ENCODE measurements around the gene FBXO15.

FBXO15 gene, protein sequence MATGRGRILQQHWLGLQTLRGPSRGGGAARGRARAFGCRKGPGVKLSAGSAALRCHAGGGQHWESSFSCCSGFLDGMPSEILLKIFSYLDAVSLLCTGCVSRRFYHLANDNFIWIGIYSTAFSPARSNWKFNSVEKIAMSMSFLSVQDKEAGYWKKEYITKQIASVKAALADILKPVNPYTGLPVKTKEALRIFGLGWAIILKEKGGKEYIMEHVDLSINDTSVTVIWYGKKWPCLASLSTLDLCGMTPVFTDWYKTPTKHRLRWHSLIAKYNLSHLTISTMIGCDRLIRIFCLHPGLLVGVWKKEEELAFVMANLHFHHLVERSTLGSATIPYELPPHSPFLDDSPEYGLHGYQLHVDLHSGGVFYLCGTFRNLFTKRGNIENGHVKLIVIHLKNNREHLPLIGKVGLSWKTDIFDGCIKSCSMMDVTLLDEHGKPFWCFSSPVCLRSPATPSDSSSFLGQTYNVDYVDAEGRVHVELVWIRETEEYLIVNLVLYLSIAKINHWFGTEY

GRCh38 chr18:74147779-74148542 lies at the start of gene FBXO15, which contains the start of gene TIMM21:
Gene FBXO15 (minus strand): TSS chr18:74147834. CDS start chr18:74147785, 49 bp downstream.
Gene TIMM21 (plus strand): TSS chr18:74148523. CDS start chr18:74148809, 286 bp downstream.
- DNase-seq (ENCODE audit: extremely low read depth in 1 of 2, low read depth in 1 of 2): peak; percentile 90 to 94

- DNase-seq (ENCODE audit: extremely low read depth in 1 of 2, low read depth in 1 of 2): peak; percentile 14 to 19
These were observed 48.8 kb upstream of the FBXO15 start for GRCh38 chr18:74196220-74197119.

DNA sequence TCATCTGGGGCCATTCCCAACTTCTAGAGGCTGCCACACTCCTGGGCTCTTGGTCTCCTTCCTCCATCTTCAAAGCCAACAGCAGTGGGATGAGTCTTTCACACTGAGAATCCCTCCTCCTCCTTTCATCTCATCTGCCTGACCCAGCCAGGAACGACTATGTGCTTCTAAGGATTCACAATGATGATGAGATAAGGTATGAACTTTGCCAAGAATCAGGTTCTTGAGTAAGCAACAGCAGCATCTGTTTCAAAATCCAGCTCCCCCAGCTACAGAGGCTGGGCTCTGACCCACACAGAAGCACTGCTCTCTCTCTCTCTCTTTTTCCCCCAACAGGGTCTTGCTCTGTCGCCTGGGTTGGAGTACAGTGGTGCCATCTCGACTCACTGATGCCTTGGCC lies 47.1 kb upstream of the FBXO15 start:
- DNase-seq (ENCODE audit: extremely low read depth in 1 of 2, low read depth in 1 of 2): no peak

GRCh38 chr18:74191577-74191976 lies 43.9 kb upstream of the FBXO15 start:
- DNase-seq (ENCODE audit: extremely low read depth in 1 of 2, low read depth in 1 of 2): no peak

DNA sequence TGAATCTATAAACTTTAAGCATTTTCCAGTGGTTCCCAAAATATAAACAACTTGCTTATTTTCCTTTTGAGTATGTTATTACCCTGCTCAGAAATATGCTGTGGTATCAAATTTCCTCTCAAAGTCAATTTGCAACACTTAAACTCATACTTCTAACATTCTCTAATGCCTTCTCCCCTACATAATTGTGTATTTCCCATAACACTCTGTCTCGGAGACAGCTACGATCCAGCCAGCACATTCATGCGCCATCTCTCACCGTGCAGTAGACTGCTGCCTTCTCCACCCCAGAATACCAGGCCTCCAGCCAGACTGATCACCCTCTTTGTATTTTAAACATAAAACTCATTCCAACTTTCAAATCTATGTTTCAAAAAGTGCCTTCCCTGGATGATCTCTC lies 42.5 kb upstream of the FBXO15 start:
- DNase-seq (ENCODE audit: extremely low read depth in 1 of 2, low read depth in 1 of 2): no peak

- DNase-seq (ENCODE audit: extremely low read depth in 1 of 2, low read depth in 1 of 2): no peak
These were observed 39.0 kb upstream of the FBXO15 start for GRCh38 chr18:74186661-74187060.

GRCh38 chr18:74185860-74186259 lies 38.2 kb upstream of the FBXO15 start:
- DNase-seq (ENCODE audit: extremely low read depth in 1 of 2, low read depth in 1 of 2): no peak

DNA sequence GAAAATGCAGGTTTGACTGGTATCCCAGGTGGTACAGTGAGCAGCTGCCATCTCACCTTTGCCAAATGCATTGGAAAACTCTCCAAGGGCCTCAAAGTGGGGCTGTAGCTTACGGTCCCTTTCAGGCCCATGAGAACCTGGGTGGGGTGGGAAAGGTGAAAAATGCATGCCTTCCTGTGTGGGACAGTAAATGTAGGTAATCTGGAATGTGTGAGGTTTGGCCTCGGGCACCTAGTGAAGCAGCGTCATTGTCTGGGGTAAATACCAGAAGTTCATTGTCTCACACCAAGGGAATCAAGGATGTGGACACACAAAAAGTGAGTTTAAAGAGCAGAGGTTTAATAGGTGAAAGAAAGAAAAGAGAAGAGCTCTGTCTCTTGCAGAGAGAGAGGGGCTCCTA lies 37.2 kb upstream of the FBXO15 start:
- DNase-seq (ENCODE audit: extremely low read depth in 1 of 2, low read depth in 1 of 2): no peak

GRCh38 chr18:74183130-74183529 lies 35.5 kb upstream of the FBXO15 start:
- DNase-seq (ENCODE audit: extremely low read depth in 1 of 2, low read depth in 1 of 2): no peak

DNA sequence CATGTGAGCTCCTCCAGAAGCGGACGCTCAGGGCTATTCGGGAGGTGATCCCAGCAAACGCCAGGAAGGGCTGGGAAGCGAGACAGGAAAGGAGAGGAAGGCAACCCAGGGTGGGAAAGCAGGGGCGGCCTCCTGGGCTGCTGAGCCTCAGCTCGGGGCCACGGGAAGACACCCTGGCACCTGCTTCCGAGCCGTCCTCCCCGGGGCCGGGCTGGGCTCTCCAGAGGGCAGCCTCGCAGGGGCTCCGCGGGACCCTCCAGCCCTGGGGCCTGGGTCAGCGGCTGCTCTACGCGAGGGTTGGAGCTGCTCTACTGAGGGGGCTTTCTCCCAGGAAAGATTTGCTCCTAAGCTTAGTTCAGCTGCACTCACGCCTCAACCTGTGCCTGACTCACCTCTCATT lies 34.7 kb upstream of the FBXO15 start:
- DNase-seq (ENCODE audit: extremely low read depth in 1 of 2, low read depth in 1 of 2): no peak

DNA sequence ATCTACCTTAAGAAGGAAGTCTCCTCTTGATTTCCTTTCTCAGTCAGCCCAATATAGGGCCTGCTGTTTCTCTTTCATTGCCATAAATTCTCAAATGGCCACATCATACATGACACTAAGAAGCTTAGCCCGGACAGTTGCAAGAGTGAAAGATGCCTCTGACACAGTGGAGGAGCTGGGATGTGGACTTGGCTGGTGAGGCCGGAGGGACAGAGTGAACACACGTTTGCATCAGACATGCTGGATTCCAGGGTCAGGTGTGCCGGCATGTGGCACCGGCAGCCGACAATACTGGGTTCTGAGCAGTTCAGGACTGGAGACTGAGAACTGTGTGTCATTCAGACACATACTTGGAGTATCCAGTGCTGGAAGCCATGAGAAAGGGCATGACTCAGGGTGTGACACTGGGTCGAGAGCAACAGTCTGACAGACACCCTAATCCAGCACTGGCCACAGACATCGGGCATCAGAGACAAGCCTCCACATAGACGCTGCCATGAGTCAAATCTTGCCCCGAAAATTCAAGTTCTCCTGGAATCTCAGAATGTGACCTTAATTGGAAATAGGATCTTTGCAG lies 32.1 kb upstream of the FBXO15 start:
- DNase-seq (ENCODE audit: extremely low read depth in 1 of 2, low read depth in 1 of 2): no peak

- DNase-seq (ENCODE audit: extremely low read depth in 1 of 2, low read depth in 1 of 2): no peak
These were observed 31.2 kb upstream of the FBXO15 start for GRCh38 chr18:74178884-74179283.

GRCh38 chr18:74175658-74176057 lies 28.0 kb upstream of the FBXO15 start:
- DNase-seq (ENCODE audit: extremely low read depth in 1 of 2, low read depth in 1 of 2): no peak

GRCh38 chr18:74173434-74173750 lies 25.8 kb upstream of the FBXO15 start:
- no peak for DNase-seq (ENCODE audit: extremely low read depth in 1 of 2, low read depth in 1 of 2)

DNA sequence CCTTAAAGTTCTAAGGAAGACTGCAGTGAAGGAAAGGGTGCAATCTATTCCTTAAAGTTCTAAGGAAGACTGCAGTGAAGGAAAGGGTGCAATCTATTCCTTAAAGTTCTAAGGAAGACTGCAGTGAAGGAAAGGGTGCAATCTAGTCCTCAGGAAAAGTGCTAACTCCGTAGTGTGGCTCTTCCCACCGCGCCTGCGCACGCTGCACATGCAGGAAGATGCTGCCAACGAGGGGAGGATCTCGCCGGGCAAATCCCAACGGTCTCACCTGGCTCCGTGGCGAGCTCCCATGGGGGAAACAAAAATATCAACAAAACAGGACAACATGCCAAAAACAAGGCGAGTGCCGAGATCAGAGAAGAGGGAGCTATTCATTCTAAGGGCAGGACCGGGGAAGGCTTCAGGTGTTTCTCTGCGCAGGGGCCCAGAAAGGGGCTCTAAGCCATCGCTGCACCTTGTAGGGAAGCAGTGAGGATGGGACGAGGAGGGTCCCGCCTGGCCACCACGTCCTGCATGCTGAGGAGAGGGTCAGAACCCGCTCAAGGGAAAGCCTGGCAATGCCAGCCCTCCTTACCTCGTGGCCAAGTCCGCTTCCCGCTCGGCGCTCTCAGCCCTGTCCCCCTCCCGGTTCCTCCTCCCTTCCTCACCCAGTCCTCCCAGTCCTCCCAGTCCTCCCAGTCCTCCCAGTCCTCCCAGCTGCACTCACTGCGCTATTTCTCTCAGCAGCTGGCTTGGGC lies 25.2 kb upstream of the FBXO15 start:
- DNase-seq (ENCODE audit: extremely low read depth in 1 of 2, low read depth in 1 of 2): no peak

GRCh38 chr18:74171910-74172606 lies 24.4 kb upstream of the FBXO15 start:
- no peak for DNase-seq (ENCODE audit: extremely low read depth in 1 of 2, low read depth in 1 of 2)

- no peak for DNase-seq (ENCODE audit: extremely low read depth in 1 of 2, low read depth in 1 of 2)
These were observed 18.8 kb upstream of the FBXO15 start for GRCh38 chr18:74166386-74166785.

DNA sequence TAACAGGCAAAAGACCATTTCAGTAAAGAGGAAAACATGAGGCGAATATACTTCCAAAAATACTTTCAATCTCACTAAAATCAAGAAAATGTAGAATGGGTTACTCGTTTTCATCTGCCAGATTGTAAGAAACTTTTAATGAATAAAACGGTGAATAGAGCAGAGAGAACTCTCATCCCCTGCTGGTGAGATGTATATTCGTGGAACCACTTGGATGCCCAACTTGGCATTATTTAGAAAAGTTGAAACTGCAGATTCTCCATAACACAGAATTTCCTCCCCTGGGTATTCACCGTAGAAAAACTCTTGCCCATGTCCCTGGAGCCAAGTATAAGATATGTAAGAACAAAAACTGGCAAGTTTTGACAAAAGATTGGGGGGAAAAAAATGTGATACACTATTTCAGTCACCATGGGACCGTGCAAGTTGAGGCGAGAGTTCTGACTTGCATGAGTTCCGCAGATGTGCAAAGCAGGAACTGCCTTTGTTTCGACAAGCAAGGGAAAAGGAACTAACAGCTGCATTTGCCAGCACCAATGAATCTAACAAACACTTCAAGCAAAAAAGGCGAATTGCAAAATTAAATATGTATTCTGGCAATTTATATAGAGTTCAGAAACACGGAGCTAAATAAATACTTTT lies 15.5 kb upstream of the FBXO15 start:
- DNase-seq (ENCODE audit: extremely low read depth in 1 of 2, low read depth in 1 of 2): no peak

GRCh38 chr18:74155276-74155675 lies 7.6 kb upstream of the FBXO15 start:
- DNase-seq (ENCODE audit: extremely low read depth in 1 of 2, low read depth in 1 of 2): no peak

Measured in activated CD8-positive, alpha-beta memory T cell treated with anti-CD3 and anti-CD28 coated beads for 1 hour (primary cell).